DOHH2 (cell line): ENCODE data around the gene SYNE1.
"Not testable (repeated sequence)": the region's sequence is repeated elsewhere in the genome, so short reads cannot be mapped to it uniquely, and the experiment has no call there.

Experiments used
- H3F3A ChIP-seq: fragments of 200-600 bp; sonication (generic), shearing (Covaris generic); 2 replicates; pipeline ENCODE4 v1.6.0; 2016; ENCODE audit warnings: antibody characterized with exemption, mild to moderate bottlenecking; ENCODE audit not compliant: control insufficient read depth, insufficient read depth
- H3K27ac ChIP-seq: fragments of 200-600 bp; sonication (generic); 2 replicates; pipeline ENCODE4 v1.5.1; 2014; ENCODE audit warnings: low read depth, mild to moderate bottlenecking, low read length, moderate library complexity
- H3K27me3 ChIP-seq: fragments of 200-600 bp; sonication (generic); 2 replicates; pipeline ENCODE4 v1.6.1; 2014; ENCODE audit warnings: mild to moderate bottlenecking, low read length, mixed read lengths; ENCODE audit not compliant: control insufficient read depth
- H3K36me3 ChIP-seq: fragments of 200-600 bp; sonication (generic); 2 replicates; pipeline ENCODE4 v1.6.1; 2014; ENCODE audit warnings: mild to moderate bottlenecking, low read length, moderate library complexity, mixed read lengths; ENCODE audit not compliant: control insufficient read depth
- H3K4me1 ChIP-seq: fragments of 200-600 bp; sonication (generic); 2 replicates; pipeline ENCODE4 v1.6.1; 2014; ENCODE audit warnings: mild to moderate bottlenecking, low read length, mixed read lengths; ENCODE audit not compliant: control insufficient read depth
- H3K4me2 ChIP-seq: fragments of 200-600 bp; sonication (generic); 2 replicates; pipeline ENCODE4 v1.6.0; 2014; ENCODE audit warnings: mild to moderate bottlenecking, low read length, moderate library complexity
- H3K4me3 ChIP-seq: fragments of 200-600 bp; sonication (generic); 2 replicates; pipeline ENCODE4 v1.5.1; 2014; ENCODE audit warnings: mild to moderate bottlenecking, low read length, mixed read lengths
- H3K79me2 ChIP-seq: fragments of 200-600 bp; sonication (generic); 2 replicates; pipeline ENCODE4 v1.6.1; 2014; ENCODE audit warnings: mild to moderate bottlenecking, low read length, mixed read lengths; ENCODE audit not compliant: control insufficient read depth
- H3K9me2 ChIP-seq: fragments of 200-600 bp; sonication (generic); replicated peaks from 2 replicates; pipeline ENCODE4 v1.6.1; 2014; ENCODE audit warnings: mild to moderate bottlenecking, low read length, mixed read lengths; ENCODE audit not compliant: control insufficient read depth
- H3K9me3 ChIP-seq: fragments of 200-600 bp; sonication (generic); 2 replicates; pipeline ENCODE4 v1.6.1; 2014; ENCODE audit warnings: antibody characterized with exemption, low read length, mixed read lengths; ENCODE audit not compliant: control insufficient read depth, insufficient read depth
- H4K20me1 ChIP-seq: fragments of 200-600 bp; sonication (generic); 2 replicates; pipeline ENCODE4 v1.6.0; 2014; ENCODE audit warnings: low read depth, mild to moderate bottlenecking, antibody characterized with exemption, low read length, moderate library complexity; ENCODE audit not compliant: control insufficient read depth, insufficient read depth
- EZH2phosphoT487 ChIP-seq: fragments of 200-600 bp; sonication (generic); IDR thresholded peaks from 2 replicates; pipeline ENCODE4 v1.6.1; 2017; ENCODE audit warnings: borderline replicate concordance, mild to moderate bottlenecking, antibody characterized with exemption, low read length, moderate library complexity, mixed read lengths
- TF ChIP-seq, protein P1 (sequence below): fragments of 200-600 bp; sonication (generic); IDR thresholded peaks from one replicate; pipeline ENCODE4 v1.5.1; 2014; ENCODE audit warnings: antibody characterized with exemption, mild to moderate bottlenecking, low read depth, low read length; ENCODE audit not compliant: poor library complexity, severe bottlenecking

SYNE1 gene, protein sequence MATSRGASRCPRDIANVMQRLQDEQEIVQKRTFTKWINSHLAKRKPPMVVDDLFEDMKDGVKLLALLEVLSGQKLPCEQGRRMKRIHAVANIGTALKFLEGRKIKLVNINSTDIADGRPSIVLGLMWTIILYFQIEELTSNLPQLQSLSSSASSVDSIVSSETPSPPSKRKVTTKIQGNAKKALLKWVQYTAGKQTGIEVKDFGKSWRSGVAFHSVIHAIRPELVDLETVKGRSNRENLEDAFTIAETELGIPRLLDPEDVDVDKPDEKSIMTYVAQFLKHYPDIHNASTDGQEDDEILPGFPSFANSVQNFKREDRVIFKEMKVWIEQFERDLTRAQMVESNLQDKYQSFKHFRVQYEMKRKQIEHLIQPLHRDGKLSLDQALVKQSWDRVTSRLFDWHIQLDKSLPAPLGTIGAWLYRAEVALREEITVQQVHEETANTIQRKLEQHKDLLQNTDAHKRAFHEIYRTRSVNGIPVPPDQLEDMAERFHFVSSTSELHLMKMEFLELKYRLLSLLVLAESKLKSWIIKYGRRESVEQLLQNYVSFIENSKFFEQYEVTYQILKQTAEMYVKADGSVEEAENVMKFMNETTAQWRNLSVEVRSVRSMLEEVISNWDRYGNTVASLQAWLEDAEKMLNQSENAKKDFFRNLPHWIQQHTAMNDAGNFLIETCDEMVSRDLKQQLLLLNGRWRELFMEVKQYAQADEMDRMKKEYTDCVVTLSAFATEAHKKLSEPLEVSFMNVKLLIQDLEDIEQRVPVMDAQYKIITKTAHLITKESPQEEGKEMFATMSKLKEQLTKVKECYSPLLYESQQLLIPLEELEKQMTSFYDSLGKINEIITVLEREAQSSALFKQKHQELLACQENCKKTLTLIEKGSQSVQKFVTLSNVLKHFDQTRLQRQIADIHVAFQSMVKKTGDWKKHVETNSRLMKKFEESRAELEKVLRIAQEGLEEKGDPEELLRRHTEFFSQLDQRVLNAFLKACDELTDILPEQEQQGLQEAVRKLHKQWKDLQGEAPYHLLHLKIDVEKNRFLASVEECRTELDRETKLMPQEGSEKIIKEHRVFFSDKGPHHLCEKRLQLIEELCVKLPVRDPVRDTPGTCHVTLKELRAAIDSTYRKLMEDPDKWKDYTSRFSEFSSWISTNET (N-terminal part only)

DNA sequence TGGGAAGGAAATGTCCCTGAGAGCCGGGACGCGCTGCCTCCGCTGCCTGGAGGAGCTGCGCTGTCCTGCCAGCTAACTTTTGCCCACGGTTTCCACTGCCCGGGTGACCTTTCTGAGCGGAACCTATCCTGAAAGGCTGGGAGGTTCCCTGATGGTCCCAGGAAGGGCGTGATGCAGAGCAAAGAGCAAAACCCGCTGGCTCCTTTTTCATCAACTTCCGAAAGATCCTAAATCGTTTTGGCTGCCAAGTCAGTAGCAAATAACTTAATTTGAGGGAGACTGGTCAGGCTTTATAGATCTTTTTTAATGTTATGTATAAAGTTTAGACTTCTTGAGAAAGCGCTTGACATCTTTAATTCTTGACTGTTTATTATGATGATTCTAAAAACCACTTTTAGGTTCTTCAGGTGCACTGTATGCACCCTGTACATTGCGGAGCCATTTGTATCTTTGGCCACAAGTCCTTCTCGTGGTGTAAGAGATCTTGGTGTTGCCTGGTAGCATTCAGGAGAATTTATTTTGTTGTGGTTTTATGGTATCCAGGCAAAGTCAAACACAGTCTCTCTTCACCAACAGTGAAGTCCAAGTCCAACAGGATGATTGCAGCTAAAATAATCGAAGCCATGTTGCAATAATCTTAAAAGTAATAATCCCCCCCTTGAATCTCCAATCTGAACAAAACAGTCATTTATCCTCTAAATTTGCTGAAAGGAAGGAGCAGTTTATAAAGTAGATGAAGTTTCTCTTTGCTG is at the start of gene SYNE1:
Gene SYNE1, minus strand, starts transcription at position 67 of the 752 bp plus-strand sequence. CDS start 9,031 bp downstream, outside the sequence.
- no peak for TF ChIP-seq EZH2phosphoT487
- TF ChIP-seq, protein P1, sequence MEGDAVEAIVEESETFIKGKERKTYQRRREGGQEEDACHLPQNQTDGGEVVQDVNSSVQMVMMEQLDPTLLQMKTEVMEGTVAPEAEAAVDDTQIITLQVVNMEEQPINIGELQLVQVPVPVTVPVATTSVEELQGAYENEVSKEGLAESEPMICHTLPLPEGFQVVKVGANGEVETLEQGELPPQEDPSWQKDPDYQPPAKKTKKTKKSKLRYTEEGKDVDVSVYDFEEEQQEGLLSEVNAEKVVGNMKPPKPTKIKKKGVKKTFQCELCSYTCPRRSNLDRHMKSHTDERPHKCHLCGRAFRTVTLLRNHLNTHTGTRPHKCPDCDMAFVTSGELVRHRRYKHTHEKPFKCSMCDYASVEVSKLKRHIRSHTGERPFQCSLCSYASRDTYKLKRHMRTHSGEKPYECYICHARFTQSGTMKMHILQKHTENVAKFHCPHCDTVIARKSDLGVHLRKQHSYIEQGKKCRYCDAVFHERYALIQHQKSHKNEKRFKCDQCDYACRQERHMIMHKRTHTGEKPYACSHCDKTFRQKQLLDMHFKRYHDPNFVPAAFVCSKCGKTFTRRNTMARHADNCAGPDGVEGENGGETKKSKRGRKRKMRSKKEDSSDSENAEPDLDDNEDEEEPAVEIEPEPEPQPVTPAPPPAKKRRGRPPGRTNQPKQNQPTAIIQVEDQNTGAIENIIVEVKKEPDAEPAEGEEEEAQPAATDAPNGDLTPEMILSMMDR = no peak

DNA sequence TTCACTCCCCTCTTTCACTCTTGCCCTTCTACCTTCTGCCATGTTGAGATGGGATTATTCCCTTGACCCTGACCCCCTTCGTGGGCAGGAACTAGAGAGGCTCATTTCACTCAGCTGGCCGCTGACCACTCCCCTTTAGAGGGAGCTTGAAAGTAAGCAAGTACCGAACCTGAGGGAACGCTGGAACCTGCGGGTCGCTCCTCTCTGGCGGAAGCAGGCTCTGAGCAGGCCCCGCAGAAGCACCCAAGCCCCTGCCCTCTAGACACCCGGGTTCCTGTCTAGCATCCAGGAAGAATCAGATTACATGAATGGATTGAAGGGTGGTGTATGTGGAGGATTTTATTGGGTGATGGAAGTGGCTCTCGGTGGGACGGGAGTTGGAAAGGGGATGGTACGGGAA is 48.7 kb upstream of the SYNE1 start:
- Histone ChIP-seq H3K9me3 (no peaks in the 10 kb centered on the region), H3K4me3 (no peak overlapping the region), H3F3A (no peaks in the 10 kb centered on the region), H4K20me1 (no peaks in the 10 kb centered on the region), H3K36me3 (no peaks in the 10 kb centered on the region), H3K27me3 (no peaks in the 10 kb centered on the region), H3K9me2 (no peaks in the 10 kb centered on the region), H3K27ac (no peak overlapping the region), H3K4me2 (no peak overlapping the region), H3K79me2 (no peaks in the 10 kb centered on the region), H3K4me1 (no peaks in the 10 kb centered on the region)
- TF ChIP-seq, protein P1 = no peak
- TF ChIP-seq EZH2phosphoT487 = no peak

More for the DNA sequence above, at the start of gene SYNE1:
- Histone ChIP-seq H3K4me3 (no peak within 1 kb of the TSS), H4K20me1 (no peaks in the 10 kb centered on the region), H3K36me3 (no peaks in the 10 kb centered on the region), H3K27ac (no peak within 1 kb of the TSS), H3K9me3 (no peaks in the 10 kb centered on the region), H3K4me1 (no peaks in the 10 kb centered on the region), H3K27me3 (no peaks in the 10 kb centered on the region), H3F3A (no peaks in the 10 kb centered on the region), H3K79me2 (no peaks in the 10 kb centered on the region), H3K9me2 (no peaks in the 10 kb centered on the region), H3K4me2 (no peak within 1 kb of the TSS)

DNA sequence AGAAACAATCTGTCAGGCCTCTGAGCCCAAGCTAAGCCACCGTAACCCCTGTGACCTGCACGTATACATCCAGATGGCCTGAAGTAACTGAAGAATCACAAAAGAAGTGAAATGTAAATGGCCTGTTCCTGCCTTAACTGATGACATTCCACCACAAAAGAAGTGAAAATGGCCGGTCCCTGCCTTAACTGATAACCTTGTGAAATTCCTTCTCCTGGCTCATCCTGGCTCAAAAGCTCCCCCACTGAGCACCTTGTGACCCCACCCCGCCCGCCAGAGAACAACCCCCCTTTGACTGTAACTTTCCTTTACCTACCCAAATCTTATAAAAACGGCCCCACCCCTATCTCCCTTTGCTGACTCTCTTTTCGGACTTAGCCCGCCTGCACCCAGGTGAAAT is 45.8 kb upstream of the SYNE1 start:
- H4K20me1 ChIP-seq, H3K36me3 ChIP-seq, H3K9me2 ChIP-seq, H3K27me3 ChIP-seq, H3K4me2 ChIP-seq, H3K9me3 ChIP-seq, H3K27ac ChIP-seq, H3K4me1 ChIP-seq, H3K4me3 ChIP-seq, H3K79me2 ChIP-seq, H3F3A ChIP-seq: not testable (repeated sequence)
